ENCODE measurements around the gene SAMD11. TPM values are rescaled to one million over a fixed set of nuclear protein-coding genes. Genes with fewer than 3 reads are reported as not detected.
A peak's percentile ranks its signal among the peaks of the same experiment; 100 is the strongest.

SAMD11 gene
- total RNA-seq, 1 experiment from 2014 or later, result 2.3 TPM

DNA sequence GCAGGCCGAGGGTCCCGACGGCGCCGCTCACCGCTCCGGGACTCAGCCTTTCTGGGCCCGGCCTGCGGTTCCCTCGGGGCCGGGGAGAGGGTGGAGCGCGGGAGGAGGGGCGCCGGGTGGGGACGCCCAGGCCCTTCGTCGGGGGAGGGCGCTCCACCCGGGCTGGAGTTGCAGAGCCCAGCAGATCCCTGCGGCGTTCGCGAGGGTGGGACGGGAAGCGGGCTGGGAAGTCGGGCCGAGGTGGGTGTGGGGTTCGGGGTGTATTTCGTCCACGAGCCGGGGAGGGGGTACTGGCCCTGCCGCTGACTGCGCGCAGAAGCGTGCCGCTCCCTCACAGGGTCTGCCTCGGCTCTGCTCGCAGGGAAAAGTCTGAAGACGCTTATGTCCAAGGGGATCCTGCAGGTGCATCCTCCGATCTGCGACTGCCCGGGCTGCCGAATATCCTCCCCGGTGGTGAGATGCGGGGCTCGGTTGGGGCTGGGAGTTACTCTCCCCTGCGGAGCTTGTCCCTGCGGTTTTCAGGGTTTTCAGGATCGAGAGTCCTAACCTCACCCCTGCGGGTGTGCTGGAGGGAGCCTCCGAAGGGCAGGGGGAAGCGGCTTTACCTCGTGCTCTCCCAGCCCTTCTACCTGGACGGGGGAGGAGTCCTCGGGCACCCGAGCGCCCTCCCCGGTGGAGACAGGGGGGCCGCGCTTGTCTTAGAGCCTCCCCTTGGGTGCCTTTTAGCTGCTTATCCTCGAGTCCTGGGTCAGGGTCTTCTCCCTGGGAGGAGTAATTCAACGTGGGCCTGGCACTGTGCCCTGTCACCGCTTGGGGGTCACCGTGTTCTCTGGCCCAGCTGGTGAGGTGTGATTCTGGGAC is 2.1 kb downstream of the SAMD11 start:
- CTCF ChIA-PET, result interaction anchor here (1.0 to 1.6 kb wide), 5 partner anchors 15 to 138 kb away, joined by 3 to 7 read pairs (median 4); no protein-coding TSS in a partner anchor
- TF ChIP-seq ZNF416 (CRISPR knock-in tag; IDR thresholded peaks at IDR 0.05), result no peak
- TF ChIP-seq USF1 (CRISPR knock-in tag; IDR thresholded peaks at IDR 0.05), result 0 out of 2 replicates have a peak, but pooled peaks have one; percentile 21
- POLR2A ChIA-PET, result interaction anchor here (1.6 kb wide), 1 partner anchor 17 kb away, joined by 3 read pairs; no protein-coding TSS in a partner anchor
- H3K27me3 Mint-ChIP-seq (ENCODE audit: low read depth), result peaks cover 91% of the 10 kb centered on the region
- no peaks in the 10 kb centered on the region for H3K9me3 Mint-ChIP-seq
- no peak for DNase-seq (ENCODE audit: low spot score)
- ATAC-seq, result 0 out of 2 replicates have a peak, but pooled peaks have one; percentile 2
- no peak overlapping the region for H3K27ac Mint-ChIP-seq
- peak overlapping the region; percentile 57 for H3K4me3 Mint-ChIP-seq
- no peaks in the 10 kb centered on the region for H3K36me3 Mint-ChIP-seq
- H3K4me1 Mint-ChIP-seq, result peaks cover 14% of the 10 kb centered on the region

DNA sequence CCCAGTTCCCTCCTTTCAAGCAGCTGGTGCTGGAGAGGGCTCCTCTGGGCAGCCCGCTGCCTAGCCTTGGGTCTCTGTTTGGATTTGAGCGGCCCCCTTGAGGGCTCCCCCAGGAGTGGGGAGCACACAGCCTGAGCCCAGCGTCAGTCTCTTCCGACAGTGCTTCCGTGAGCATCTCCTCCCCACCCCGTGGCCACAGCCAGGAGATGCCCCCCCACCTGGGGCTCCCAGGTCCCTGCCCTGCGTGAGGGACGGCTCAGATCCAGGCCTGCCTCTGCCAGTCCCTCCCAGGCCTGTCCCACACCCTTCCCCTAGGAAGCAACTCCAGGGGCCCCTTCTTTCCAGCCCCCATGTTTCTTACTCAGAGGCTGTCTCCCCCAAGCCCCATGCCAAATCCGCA is 3.5 kb downstream of the SAMD11 start:
- DNase-seq (ENCODE audit: low spot score) (no peak), ATAC-seq (no peak)
- no peaks in the 10 kb centered on the region for H3K9me3 Mint-ChIP-seq
- H3K4me3 Mint-ChIP-seq, result no peak overlapping the region
- no peaks in the 10 kb centered on the region for H3K36me3 Mint-ChIP-seq
- POLR2A ChIA-PET, result interaction anchor here (1.6 kb wide), 1 partner anchor 15 kb away, joined by 3 read pairs; no protein-coding TSS in a partner anchor
- H3K4me1 Mint-ChIP-seq, result peaks cover 11% of the 10 kb centered on the region
- no peak for TF ChIP-seq JUN (CRISPR knock-in tag; IDR thresholded peaks at IDR 0.05)
- no peak for TF ChIP-seq ZBTB21 (CRISPR knock-in tag; IDR thresholded peaks at IDR 0.05; ENCODE audit: borderline replicate concordance)
- no peak for TF ChIP-seq IRF2 (CRISPR knock-in tag; IDR thresholded peaks at IDR 0.05; ENCODE audit: borderline replicate concordance, low read depth)
- no peak for TF ChIP-seq JAZF1 (CRISPR knock-in tag; IDR thresholded peaks at IDR 0.05)
- TF ChIP-seq ZNF121 (CRISPR knock-in tag; IDR thresholded peaks at IDR 0.05), result no peak
- TF ChIP-seq CBFB (CRISPR knock-in tag; IDR thresholded peaks at IDR 0.05; ENCODE audit: low read depth), result no peak
- no peak for TF ChIP-seq FOXJ3 (CRISPR knock-in tag; IDR thresholded peaks at IDR 0.05; ENCODE audit: borderline replicate concordance)
- no peak for TF ChIP-seq ZNF138 (CRISPR knock-in tag; conservative IDR thresholded peaks at IDR 0.05)
- TF ChIP-seq TP53 (CRISPR knock-in tag; IDR thresholded peaks at IDR 0.05), result no peak
- TF ChIP-seq CDX4 (CRISPR knock-in tag; IDR thresholded peaks at IDR 0.05; ENCODE audit: borderline replicate concordance), result no peak
- no peak for TF ChIP-seq ZNF416 (CRISPR knock-in tag; IDR thresholded peaks at IDR 0.05)
- no peak for TF ChIP-seq NR1H2 (CRISPR knock-in tag; IDR thresholded peaks at IDR 0.05)
- TF ChIP-seq ZNF232 (CRISPR knock-in tag; IDR thresholded peaks at IDR 0.05), result no peak
- no peak for TF ChIP-seq SMAD4 (CRISPR knock-in tag; IDR thresholded peaks at IDR 0.05)
- H3K27me3 Mint-ChIP-seq (ENCODE audit: low read depth), result peaks cover 90% of the 10 kb centered on the region
- CTCF ChIA-PET, result interaction anchor here (0.6 to 1.6 kb wide), 5 partner anchors 11 to 252 kb away, joined by 3 to 7 read pairs (median 4); no protein-coding TSS in a partner anchor
- H3K27ac Mint-ChIP-seq, result no peak overlapping the region

DNA sequence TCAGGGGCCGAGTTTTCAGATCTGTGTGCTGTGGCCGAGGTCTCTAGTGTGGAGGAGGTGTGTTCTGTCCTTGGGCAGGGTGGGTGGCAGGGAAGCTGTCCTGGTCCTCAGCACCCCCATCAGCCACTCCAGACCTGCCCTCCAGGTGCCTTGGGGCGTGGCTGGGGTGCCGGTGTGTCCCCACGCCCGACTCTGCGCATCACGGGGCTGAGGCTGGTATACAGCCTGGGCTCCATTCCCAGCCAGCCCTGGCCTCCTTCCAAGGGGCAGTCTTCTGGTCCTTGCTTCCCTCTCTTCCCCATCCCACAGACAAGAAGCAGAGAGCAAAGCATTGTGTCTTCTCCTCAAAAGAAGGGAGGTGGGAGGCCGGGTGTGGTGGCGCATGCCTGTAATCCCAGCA is 4.0 kb downstream of the SAMD11 start:
- Mint-ChIP-seq H3K27me3 (ENCODE audit: low read depth) (peaks cover 90% of the 10 kb centered on the region), H3K4me3 (no peak overlapping the region), H3K27ac (no peak overlapping the region), H3K36me3 (no peaks in the 10 kb centered on the region), H3K9me3 (no peaks in the 10 kb centered on the region), H3K4me1 (peaks cover 11% of the 10 kb centered on the region)
- CTCF ChIA-PET, result no interaction called here
- ATAC-seq (no peak), DNase-seq (ENCODE audit: low spot score) (no peak)
- TF ChIP-seq NFE2L1 (CRISPR knock-in tag; IDR thresholded peaks at IDR 0.05) (no peak), PRDM15 (CRISPR knock-in tag; IDR thresholded peaks at IDR 0.05) (no peak), GABPB1 (CRISPR knock-in tag; IDR thresholded peaks at IDR 0.05) (no peak), ZNF138 (CRISPR knock-in tag; conservative IDR thresholded peaks at IDR 0.05) (no peak), JAZF1 (CRISPR knock-in tag; IDR thresholded peaks at IDR 0.05) (no peak)
- TF ChIP-seq, protein P1, sequence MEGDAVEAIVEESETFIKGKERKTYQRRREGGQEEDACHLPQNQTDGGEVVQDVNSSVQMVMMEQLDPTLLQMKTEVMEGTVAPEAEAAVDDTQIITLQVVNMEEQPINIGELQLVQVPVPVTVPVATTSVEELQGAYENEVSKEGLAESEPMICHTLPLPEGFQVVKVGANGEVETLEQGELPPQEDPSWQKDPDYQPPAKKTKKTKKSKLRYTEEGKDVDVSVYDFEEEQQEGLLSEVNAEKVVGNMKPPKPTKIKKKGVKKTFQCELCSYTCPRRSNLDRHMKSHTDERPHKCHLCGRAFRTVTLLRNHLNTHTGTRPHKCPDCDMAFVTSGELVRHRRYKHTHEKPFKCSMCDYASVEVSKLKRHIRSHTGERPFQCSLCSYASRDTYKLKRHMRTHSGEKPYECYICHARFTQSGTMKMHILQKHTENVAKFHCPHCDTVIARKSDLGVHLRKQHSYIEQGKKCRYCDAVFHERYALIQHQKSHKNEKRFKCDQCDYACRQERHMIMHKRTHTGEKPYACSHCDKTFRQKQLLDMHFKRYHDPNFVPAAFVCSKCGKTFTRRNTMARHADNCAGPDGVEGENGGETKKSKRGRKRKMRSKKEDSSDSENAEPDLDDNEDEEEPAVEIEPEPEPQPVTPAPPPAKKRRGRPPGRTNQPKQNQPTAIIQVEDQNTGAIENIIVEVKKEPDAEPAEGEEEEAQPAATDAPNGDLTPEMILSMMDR (IDR thresholded peaks at IDR 0.05), result no peak
- TF ChIP-seq, protein P2, sequence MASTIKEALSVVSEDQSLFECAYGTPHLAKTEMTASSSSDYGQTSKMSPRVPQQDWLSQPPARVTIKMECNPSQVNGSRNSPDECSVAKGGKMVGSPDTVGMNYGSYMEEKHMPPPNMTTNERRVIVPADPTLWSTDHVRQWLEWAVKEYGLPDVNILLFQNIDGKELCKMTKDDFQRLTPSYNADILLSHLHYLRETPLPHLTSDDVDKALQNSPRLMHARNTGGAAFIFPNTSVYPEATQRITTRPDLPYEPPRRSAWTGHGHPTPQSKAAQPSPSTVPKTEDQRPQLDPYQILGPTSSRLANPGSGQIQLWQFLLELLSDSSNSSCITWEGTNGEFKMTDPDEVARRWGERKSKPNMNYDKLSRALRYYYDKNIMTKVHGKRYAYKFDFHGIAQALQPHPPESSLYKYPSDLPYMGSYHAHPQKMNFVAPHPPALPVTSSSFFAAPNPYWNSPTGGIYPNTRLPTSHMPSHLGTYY (CRISPR knock-in tag; IDR thresholded peaks at IDR 0.05), result no peak
- POLR2A ChIA-PET, result interaction anchor here (1.6 kb wide), 1 partner anchor 15 kb away, joined by 3 read pairs; no protein-coding TSS in a partner anchor
